SK-N-SH treated with all-trans-retinoic acid at 6 μM for 48 hours (cell line): ENCODE measurements around the gene TAOK3.

Experiments
- ATAC-seq: fragments of 200-7000 bp; cut with Tn5 transposase; 3 replicates; pipeline ENCODE4 v1.9.1; 2020; ENCODE audit warnings: mild to moderate bottlenecking, moderate library complexity
- ARNTL ChIP-seq: fragments of 450-650 bp; formaldehyde crosslinking; IDR thresholded peaks from 2 replicates; pipeline ENCODE4 v1.5.0; 2020; ENCODE audit warnings: low read depth, mild to moderate bottlenecking, moderate library complexity, borderline replicate concordance
- BACH2 ChIP-seq: fragments of 250-450 bp; sonication (Bioruptor Pico); IDR thresholded peaks from 2 replicates; pipeline ENCODE4 v1.9.0; 2021; ENCODE audit warnings: mild to moderate bottlenecking, borderline replicate concordance
- ESRRG ChIP-seq: fragments of 250-450 bp; sonication (Bioruptor Pico); IDR thresholded peaks from 2 replicates; pipeline ENCODE4 v1.6.1; 2021; ENCODE audit warnings: mild to moderate bottlenecking
- GLIS3 ChIP-seq: fragments of 250-450 bp; sonication (Bioruptor Pico); IDR thresholded peaks from 2 replicates; pipeline ENCODE4 v1.5.0; 2020; ENCODE audit warnings: mild to moderate bottlenecking, moderate library complexity
- ISL1 ChIP-seq: fragments of 250-450 bp; sonication (Bioruptor Pico); IDR thresholded peaks from 2 replicates; pipeline ENCODE4 v2.1.2; 2022; ENCODE audit warnings: mild to moderate bottlenecking, moderate library complexity
- OSR1 ChIP-seq: fragments of 250-450 bp; sonication (Bioruptor Pico); IDR thresholded peaks from 2 replicates; pipeline ENCODE4 v1.8.0; 2022; ENCODE audit warnings: moderate library complexity, mild to moderate bottlenecking, inconsistent platforms
- RARB ChIP-seq: fragments of 250-450 bp; sonication (Bioruptor Pico); IDR thresholded peaks from 2 replicates; pipeline ENCODE4 v1.8.0; 2021; ENCODE audit warnings: mild to moderate bottlenecking, moderate library complexity
- TCF4 ChIP-seq: fragments of 250-450 bp; sonication (Bioruptor Pico); IDR thresholded peaks from 2 replicates; pipeline ENCODE4 v1.8.0; 2021; ENCODE audit warnings: mild to moderate bottlenecking, moderate library complexity, borderline replicate concordance
- TOX ChIP-seq: fragments of 250-450 bp; sonication (Bioruptor Pico); IDR thresholded peaks from 2 replicates; pipeline ENCODE4 v1.8.0; 2021; ENCODE audit warnings: mild to moderate bottlenecking, moderate library complexity, borderline replicate concordance
- ZC3H10 ChIP-seq: fragments of 250-450 bp; sonication (Bioruptor Pico); IDR thresholded peaks from 2 replicates; pipeline ENCODE4 v1.5.1; 2021; ENCODE audit warnings: mild to moderate bottlenecking, moderate library complexity
- ZFP3 ChIP-seq: fragments of 250-450 bp; sonication (Bioruptor Pico); IDR thresholded peaks from 2 replicates; pipeline ENCODE4 v1.5.0; 2020; ENCODE audit warnings: mild to moderate bottlenecking, moderate library complexity
- ZFP30 ChIP-seq: fragments of 450-650 bp; formaldehyde crosslinking; IDR thresholded peaks from 2 replicates; pipeline ENCODE4 v1.5.0; 2022; ENCODE audit warnings: mild to moderate bottlenecking, moderate library complexity
- ZNF565 ChIP-seq: fragments of 450-650 bp; formaldehyde crosslinking; conservative IDR thresholded peaks from 2 replicates; pipeline ENCODE4 v1.5.0; 2020; ENCODE audit warnings: low read depth, mild to moderate bottlenecking, moderate library complexity
- ZNF70 ChIP-seq: fragments of 450-650 bp; formaldehyde crosslinking; IDR thresholded peaks from 2 replicates; pipeline ENCODE4 v1.5.0; 2020; ENCODE audit warnings: mild to moderate bottlenecking, moderate library complexity
- ZNF8 ChIP-seq: fragments of 450-650 bp; formaldehyde crosslinking; IDR thresholded peaks from 2 replicates; pipeline ENCODE4 v1.5.0; 2020; ENCODE audit warnings: mild to moderate bottlenecking, moderate library complexity
- TF ChIP-seq, protein P1 (sequence below): fragments of 250-450 bp; sonication (Bioruptor Pico); IDR thresholded peaks from 2 replicates; pipeline ENCODE4 v1.5.1; 2021; ENCODE audit warnings: mild to moderate bottlenecking, moderate library complexity
- TF ChIP-seq, protein P2 (sequence below): fragments of 250-450 bp; sonication (Bioruptor Pico); IDR thresholded peaks from 2 replicates; pipeline ENCODE4 v1.5.0; 2020; ENCODE audit warnings: mild to moderate bottlenecking, moderate library complexity
- TF ChIP-seq, protein P3 (sequence below): fragments of 250-450 bp; sonication (Bioruptor Pico); IDR thresholded peaks from 2 replicates; pipeline ENCODE4 v1.8.0; 2021; ENCODE audit warnings: low read depth, mild to moderate bottlenecking, moderate library complexity, borderline replicate concordance
- TF ChIP-seq, protein P4 (sequence below): fragments of 250-450 bp; sonication (Bioruptor Pico); IDR thresholded peaks from 2 replicates; pipeline ENCODE4 v1.5.1; 2020; ENCODE audit warnings: low read depth, mild to moderate bottlenecking, moderate library complexity

Gene TAOK3

DNA sequence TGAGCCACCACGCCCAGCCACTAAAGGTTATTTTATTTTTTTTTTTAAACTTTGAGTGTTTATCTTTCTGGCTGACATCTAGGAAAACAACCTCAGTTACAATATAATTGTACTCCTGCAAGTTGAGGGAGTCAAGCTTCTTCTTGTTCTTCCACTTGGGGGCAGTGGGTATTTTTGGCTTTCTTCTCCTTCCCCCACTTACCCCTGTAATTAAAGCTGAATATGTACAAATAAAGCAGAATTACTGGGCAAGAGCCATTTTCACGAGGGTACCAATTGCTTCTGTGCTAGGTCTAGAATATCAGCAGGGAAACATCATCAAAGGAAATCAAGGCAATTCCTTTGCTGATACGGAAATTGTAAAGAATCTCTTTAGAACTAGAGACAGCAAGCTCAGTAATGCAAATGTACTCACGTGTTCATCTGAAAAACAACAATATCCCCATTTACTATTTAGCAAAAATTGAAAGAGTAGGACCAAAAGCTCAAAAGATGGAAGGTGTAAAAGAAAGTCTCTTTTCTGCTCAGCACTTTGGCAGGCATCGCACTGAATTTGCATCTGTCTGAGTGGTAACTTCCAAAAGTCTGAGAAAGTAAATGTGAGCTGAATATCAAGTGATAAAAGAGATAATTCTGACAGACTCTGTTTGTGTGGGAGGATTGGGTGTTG, 72.8 kb downstream of the TAOK3 start (continued):
- TF ChIP-seq ZFP3, result no peak
- TF ChIP-seq GLIS3 (CRISPR knock-in tag), result no peak
- TF ChIP-seq BACH2 (CRISPR knock-in tag), result no peak
- TF ChIP-seq, protein P1, sequence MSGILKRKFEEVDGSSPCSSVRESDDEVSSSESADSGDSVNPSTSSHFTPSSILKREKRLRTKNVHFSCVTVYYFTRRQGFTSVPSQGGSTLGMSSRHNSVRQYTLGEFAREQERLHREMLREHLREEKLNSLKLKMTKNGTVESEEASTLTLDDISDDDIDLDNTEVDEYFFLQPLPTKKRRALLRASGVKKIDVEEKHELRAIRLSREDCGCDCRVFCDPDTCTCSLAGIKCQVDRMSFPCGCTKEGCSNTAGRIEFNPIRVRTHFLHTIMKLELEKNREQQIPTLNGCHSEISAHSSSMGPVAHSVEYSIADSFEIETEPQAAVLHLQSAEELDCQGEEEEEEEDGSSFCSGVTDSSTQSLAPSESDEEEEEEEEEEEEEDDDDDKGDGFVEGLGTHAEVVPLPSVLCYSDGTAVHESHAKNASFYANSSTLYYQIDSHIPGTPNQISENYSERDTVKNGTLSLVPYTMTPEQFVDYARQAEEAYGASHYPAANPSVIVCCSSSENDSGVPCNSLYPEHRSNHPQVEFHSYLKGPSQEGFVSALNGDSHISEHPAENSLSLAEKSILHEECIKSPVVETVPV (CRISPR knock-in tag), result no peak
- TF ChIP-seq, protein P2, sequence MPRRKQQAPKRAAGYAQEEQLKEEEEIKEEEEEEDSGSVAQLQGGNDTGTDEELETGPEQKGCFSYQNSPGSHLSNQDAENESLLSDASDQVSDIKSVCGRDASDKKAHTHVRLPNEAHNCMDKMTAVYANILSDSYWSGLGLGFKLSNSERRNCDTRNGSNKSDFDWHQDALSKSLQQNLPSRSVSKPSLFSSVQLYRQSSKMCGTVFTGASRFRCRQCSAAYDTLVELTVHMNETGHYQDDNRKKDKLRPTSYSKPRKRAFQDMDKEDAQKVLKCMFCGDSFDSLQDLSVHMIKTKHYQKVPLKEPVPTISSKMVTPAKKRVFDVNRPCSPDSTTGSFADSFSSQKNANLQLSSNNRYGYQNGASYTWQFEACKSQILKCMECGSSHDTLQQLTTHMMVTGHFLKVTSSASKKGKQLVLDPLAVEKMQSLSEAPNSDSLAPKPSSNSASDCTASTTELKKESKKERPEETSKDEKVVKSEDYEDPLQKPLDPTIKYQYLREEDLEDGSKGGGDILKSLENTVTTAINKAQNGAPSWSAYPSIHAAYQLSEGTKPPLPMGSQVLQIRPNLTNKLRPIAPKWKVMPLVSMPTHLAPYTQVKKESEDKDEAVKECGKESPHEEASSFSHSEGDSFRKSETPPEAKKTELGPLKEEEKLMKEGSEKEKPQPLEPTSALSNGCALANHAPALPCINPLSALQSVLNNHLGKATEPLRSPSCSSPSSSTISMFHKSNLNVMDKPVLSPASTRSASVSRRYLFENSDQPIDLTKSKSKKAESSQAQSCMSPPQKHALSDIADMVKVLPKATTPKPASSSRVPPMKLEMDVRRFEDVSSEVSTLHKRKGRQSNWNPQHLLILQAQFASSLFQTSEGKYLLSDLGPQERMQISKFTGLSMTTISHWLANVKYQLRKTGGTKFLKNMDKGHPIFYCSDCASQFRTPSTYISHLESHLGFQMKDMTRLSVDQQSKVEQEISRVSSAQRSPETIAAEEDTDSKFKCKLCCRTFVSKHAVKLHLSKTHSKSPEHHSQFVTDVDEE (CRISPR knock-in tag), result no peak
- no peak for TF ChIP-seq ZNF565 (CRISPR knock-in tag)
- TF ChIP-seq OSR1 (CRISPR knock-in tag), result no peak

DNA sequence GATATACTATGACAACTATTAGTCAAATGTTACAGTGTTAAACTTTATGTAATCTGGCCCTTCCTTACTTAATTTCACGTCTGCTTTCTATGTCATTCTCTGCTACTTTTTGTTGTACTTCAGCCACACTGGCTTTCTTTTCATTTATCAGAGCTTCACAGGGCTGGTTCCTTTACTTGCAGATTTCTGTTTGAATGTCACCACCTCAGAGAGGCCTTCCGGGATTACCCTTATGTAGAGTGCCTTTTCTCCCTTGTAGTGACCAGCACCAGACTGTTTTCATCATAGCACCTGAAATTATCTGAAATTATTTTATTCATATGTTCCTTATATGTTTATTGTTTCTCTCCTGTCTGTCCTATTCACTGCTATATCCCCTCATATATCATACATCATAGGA, 75.4 kb downstream of the TAOK3 start:
- no peak for ATAC-seq
- no peak for TF ChIP-seq ZFP30 (CRISPR knock-in tag)
- TF ChIP-seq, protein P3, sequence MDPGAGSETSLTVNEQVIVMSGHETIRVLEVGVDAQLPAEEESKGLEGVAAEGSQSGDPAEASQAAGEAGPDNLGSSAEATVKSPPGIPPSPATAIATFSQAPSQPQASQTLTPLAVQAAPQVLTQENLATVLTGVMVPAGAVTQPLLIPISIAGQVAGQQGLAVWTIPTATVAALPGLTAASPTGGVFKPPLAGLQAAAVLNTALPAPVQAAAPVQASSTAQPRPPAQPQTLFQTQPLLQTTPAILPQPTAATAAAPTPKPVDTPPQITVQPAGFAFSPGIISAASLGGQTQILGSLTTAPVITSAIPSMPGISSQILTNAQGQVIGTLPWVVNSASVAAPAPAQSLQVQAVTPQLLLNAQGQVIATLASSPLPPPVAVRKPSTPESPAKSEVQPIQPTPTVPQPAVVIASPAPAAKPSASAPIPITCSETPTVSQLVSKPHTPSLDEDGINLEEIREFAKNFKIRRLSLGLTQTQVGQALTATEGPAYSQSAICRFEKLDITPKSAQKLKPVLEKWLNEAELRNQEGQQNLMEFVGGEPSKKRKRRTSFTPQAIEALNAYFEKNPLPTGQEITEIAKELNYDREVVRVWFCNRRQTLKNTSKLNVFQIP (CRISPR knock-in tag), result no peak
- TF ChIP-seq ZNF565 (CRISPR knock-in tag), result no peak
- TF ChIP-seq ZNF8 (CRISPR knock-in tag), result no peak
- TF ChIP-seq TOX, result no peak
- TF ChIP-seq ZNF70, result no peak
- TF ChIP-seq ESRRG, result no peak
- TF ChIP-seq ISL1, result no peak
- TF ChIP-seq, protein P1 (CRISPR knock-in tag), result no peak
- no peak for TF ChIP-seq RARB

DNA sequence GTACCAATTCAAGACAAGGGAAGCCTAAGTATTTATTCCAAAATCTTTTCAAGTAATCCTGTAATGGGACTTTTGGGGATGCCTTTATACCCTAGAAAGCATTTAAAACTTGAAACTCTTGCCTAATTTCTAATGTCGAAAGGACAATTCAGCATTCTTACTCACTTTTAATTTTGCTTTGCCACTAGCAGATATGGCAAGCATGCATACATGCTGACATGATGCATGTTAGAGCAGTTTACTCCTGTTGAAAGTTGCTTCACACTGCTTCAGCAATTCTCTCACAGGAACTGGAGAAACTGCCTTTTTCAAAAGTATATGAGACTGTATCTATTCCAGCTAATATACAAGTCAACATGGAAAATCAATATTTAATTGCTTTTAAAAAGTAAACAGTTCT, 79.9 kb downstream of the TAOK3 start:
- TF ChIP-seq ZFP30 (CRISPR knock-in tag), result no peak
- no peak for TF ChIP-seq ZC3H10
- no peak for TF ChIP-seq ARNTL (CRISPR knock-in tag)
- TF ChIP-seq ESRRG, result no peak
- TF ChIP-seq, protein P3 (CRISPR knock-in tag), result no peak
- TF ChIP-seq, protein P4, sequence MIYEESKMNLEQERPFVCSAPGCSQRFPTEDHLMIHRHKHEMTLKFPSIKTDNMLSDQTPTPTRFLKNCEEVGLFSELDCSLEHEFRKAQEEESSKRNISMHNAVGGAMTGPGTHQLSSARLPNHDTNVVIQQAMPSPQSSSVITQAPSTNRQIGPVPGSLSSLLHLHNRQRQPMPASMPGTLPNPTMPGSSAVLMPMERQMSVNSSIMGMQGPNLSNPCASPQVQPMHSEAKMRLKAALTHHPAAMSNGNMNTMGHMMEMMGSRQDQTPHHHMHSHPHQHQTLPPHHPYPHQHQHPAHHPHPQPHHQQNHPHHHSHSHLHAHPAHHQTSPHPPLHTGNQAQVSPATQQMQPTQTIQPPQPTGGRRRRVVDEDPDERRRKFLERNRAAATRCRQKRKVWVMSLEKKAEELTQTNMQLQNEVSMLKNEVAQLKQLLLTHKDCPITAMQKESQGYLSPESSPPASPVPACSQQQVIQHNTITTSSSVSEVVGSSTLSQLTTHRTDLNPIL (CRISPR knock-in tag), result no peak
- no peak for TF ChIP-seq ZNF8 (CRISPR knock-in tag)
- TF ChIP-seq ZNF70, result no peak
- no peak for TF ChIP-seq TCF4 (CRISPR knock-in tag)
- no peak for ATAC-seq
